ENCODE measurements around the gene PCOLCE2. TPM values are rescaled to one million over a fixed set of nuclear protein-coding genes. Genes with fewer than 3 reads are reported as not detected.

PCOLCE2 gene
- total RNA-seq, 1 experiment from 2014 or later, result 1.5 TPM

DNA sequence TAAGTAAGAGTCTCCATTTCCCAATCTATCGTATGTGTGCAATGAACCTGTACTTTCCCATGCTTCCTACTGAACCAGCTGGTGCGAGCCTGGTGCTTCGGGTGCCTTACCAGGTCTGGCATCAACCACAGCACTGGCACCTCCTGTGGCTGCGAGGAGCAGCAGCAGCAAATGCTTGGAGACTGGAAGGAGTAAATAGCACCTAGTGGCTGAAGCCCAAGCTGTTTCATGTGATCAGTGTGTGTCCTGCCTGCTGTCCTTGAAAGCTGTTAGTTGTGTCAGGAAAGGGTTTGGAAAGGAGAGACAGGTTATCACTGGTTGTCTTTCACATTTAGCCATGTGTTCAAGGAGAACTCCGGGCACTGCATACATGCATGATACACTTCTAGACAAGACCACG lies 31.8 kb downstream of the PCOLCE2 start:
- POLR2A ChIA-PET (ENCODE audit: unreplicated experiment), result no interaction called here
- H2AFZ ChIP-seq, result no peak overlapping the region
- CTCF ChIA-PET, result interaction anchor here (0.9 kb wide), 1 partner anchor 28 kb away, joined by 5 read pairs; no protein-coding TSS in a partner anchor
- peaks cover 28% of the 10 kb centered on the region for H3K4me1 ChIP-seq (replicated peaks; ENCODE audit: insufficient read depth)
- H3K9me3 ChIP-seq (ENCODE audit: insufficient read depth, low read depth), result no peaks in the 10 kb centered on the region
- no peaks in the 10 kb centered on the region for H3K36me3 ChIP-seq (ENCODE audit: low read depth)
- H4K20me1 ChIP-seq (ENCODE audit: insufficient read depth), result no peaks in the 10 kb centered on the region
- no peaks in the 10 kb centered on the region for H3K9me2 ChIP-seq (ENCODE audit: insufficient read depth)
- no TSS peak for BruUV-seq (replicated peaks)
- no peaks in the 10 kb centered on the region for H3K79me2 ChIP-seq (ENCODE audit: low read depth)
- no peak for TF ChIP-seq EZH2 (IDR thresholded peaks at IDR 0.05; ENCODE audit: low read depth)
- TF ChIP-seq, protein P1, sequence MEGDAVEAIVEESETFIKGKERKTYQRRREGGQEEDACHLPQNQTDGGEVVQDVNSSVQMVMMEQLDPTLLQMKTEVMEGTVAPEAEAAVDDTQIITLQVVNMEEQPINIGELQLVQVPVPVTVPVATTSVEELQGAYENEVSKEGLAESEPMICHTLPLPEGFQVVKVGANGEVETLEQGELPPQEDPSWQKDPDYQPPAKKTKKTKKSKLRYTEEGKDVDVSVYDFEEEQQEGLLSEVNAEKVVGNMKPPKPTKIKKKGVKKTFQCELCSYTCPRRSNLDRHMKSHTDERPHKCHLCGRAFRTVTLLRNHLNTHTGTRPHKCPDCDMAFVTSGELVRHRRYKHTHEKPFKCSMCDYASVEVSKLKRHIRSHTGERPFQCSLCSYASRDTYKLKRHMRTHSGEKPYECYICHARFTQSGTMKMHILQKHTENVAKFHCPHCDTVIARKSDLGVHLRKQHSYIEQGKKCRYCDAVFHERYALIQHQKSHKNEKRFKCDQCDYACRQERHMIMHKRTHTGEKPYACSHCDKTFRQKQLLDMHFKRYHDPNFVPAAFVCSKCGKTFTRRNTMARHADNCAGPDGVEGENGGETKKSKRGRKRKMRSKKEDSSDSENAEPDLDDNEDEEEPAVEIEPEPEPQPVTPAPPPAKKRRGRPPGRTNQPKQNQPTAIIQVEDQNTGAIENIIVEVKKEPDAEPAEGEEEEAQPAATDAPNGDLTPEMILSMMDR (conservative IDR thresholded peaks at IDR 0.05), result no peak
- peaks cover 4% of the 10 kb centered on the region; the same call in 1 of the 2 replicates for H3F3A ChIP-seq (ENCODE audit: insufficient read depth, low read depth)
- no peak for DNase-seq
- no peak overlapping the region for H3K4me3 ChIP-seq
- H3K27ac ChIP-seq, result no peak overlapping the region
- intact Hi-C loops (cut with micrococcal nuclease; ENCODE audit: unreplicated experiment), result no loop called here
- no peaks in the 10 kb centered on the region for H3K27me3 ChIP-seq (ENCODE audit: insufficient read depth, low read depth)
- no peak overlapping the region for H3K4me2 ChIP-seq

DNA sequence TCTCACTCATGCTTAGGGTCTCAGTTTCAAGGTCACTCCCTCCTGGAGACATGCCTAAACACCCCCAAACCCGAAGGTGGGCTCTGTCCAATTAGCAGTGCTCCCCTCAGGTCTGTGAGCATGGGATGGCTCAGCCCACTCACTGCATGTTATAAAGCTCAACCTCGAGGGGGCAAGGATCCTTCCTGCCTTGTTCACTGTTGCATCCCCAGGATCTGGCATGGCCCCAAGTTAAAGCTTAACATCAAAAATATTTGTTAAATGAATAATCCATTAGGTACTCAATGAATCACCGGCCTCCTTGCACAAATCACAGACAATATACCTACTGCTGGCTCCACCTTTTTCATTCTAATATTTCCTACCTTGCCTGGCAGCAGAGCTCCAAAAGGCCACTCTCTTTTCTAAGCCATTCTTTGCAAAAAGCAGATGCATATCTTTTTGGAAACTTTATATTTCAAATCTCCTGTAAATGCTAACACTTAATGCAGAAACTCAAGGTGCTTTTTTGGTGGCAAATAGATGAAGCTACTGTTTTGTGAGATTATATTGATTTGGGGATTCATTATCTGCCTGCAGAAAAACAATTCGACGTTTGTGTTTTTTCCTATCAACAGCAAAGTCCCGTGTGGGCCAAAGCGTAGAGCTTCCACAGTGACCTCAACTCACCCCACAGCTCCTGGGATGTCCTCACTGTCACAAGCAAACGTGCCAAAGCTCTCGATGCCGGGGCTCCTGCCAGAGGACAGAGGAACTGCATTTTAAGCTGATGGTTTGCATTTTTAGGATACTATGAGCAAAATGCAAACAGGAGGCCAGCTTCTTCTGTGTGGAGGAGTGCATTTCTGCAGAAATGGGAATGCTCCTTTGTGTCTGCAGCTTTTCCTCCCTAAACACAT lies 35.4 kb downstream of the PCOLCE2 start:
- Histone ChIP-seq H3K79me2 (ENCODE audit: low read depth) (no peaks in the 10 kb centered on the region), H3K27ac (no peak overlapping the region), H4K20me1 (ENCODE audit: insufficient read depth) (no peaks in the 10 kb centered on the region), H3K4me3 (no peak overlapping the region), H3K4me1 (replicated peaks; ENCODE audit: insufficient read depth) (peaks cover 53% of the 10 kb centered on the region), H3K9me2 (ENCODE audit: insufficient read depth) (no peaks in the 10 kb centered on the region), H2AFZ (no peak overlapping the region), H3K27me3 (ENCODE audit: insufficient read depth, low read depth) (no peaks in the 10 kb centered on the region), H3F3A (ENCODE audit: insufficient read depth, low read depth) (peaks cover 26% of the 10 kb centered on the region), H3K9me3 (ENCODE audit: insufficient read depth, low read depth) (no peaks in the 10 kb centered on the region), H3K4me2 (peak overlapping the region; percentile 60), H3K36me3 (ENCODE audit: low read depth) (no peaks in the 10 kb centered on the region)
- ChIA-PET POLR2A (ENCODE audit: unreplicated experiment) (interaction anchor here (0.6 to 0.8 kb wide), 3 partner anchors 9 to 146 kb away, joined by 3 to 14 read pairs (median 4); no protein-coding TSS in a partner anchor), CTCF (interaction anchor here (0.5 to 0.8 kb wide), 3 partner anchors 10 to 229 kb away, joined by 3 to 8 read pairs (median 5); no protein-coding TSS in a partner anchor)
- BruUV-seq (replicated peaks), result no TSS peak
- DNase-seq, result peak; percentile 66 to 89
- intact Hi-C loops (cut with micrococcal nuclease; ENCODE audit: unreplicated experiment), result loop anchor here (2.0 kb wide), 1 partner anchor 15 kb away; no protein-coding TSS in a partner anchor
- TF ChIP-seq, protein P1 (conservative IDR thresholded peaks at IDR 0.05), result no peak
- TF ChIP-seq EZH2 (IDR thresholded peaks at IDR 0.05; ENCODE audit: low read depth), result no peak

DNA sequence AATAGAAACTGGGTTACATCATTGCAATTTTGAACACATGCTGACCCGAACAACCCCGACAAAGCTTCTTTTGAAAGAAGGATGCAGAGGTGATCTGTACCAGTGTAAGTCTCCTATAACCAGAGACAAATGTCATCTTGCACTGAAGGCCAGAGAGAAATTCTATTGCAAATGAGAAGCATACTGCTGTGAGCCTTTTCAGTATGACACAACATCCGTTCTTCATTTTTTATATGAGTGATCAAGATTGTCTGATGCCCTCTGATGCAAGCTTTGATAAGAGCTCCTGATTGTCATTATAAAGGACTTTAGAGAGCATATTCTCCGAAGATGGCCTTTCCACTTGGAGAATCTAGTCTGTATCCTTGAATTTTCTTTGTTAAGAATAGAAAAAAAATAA lies 36.9 kb downstream of the PCOLCE2 start:
- Histone ChIP-seq H3K27ac (no peak overlapping the region), H3K36me3 (ENCODE audit: low read depth) (no peaks in the 10 kb centered on the region), H3K9me3 (ENCODE audit: insufficient read depth, low read depth) (no peaks in the 10 kb centered on the region), H4K20me1 (ENCODE audit: insufficient read depth) (no peaks in the 10 kb centered on the region), H3K4me3 (no peak overlapping the region), H3F3A (ENCODE audit: insufficient read depth, low read depth) (peaks cover 26% of the 10 kb centered on the region), H3K4me1 (replicated peaks; ENCODE audit: insufficient read depth) (peaks cover 53% of the 10 kb centered on the region), H3K4me2 (no peak overlapping the region), H3K9me2 (ENCODE audit: insufficient read depth) (no peaks in the 10 kb centered on the region), H3K79me2 (ENCODE audit: low read depth) (no peaks in the 10 kb centered on the region), H3K27me3 (ENCODE audit: insufficient read depth, low read depth) (no peaks in the 10 kb centered on the region), H2AFZ (no peak overlapping the region)
- TF ChIP-seq, protein P1 (conservative IDR thresholded peaks at IDR 0.05), result no peak
- no peak for TF ChIP-seq EZH2 (IDR thresholded peaks at IDR 0.05; ENCODE audit: low read depth)
- ChIA-PET POLR2A (ENCODE audit: unreplicated experiment) (no interaction called here), CTCF (interaction anchor here (0.6 kb wide), 1 partner anchor 11 kb away, joined by 4 read pairs; no protein-coding TSS in a partner anchor)
- no TSS peak for BruUV-seq (replicated peaks)
- intact Hi-C loops (cut with micrococcal nuclease; ENCODE audit: unreplicated experiment), result loop anchor here (2.0 kb wide), 1 partner anchor 17 kb away; no protein-coding TSS in a partner anchor
- no peak for DNase-seq

Measured in PC-9 (cell line).